NCI-H510A (cell line): ENCODE results near the gene MXRA8.

Experiments used
- DNase-seq: peaks from one replicate; lab custom pipeline; 2025; lab: John Stamatoyannopoulos, UW

MXRA8 gene

DNA sequence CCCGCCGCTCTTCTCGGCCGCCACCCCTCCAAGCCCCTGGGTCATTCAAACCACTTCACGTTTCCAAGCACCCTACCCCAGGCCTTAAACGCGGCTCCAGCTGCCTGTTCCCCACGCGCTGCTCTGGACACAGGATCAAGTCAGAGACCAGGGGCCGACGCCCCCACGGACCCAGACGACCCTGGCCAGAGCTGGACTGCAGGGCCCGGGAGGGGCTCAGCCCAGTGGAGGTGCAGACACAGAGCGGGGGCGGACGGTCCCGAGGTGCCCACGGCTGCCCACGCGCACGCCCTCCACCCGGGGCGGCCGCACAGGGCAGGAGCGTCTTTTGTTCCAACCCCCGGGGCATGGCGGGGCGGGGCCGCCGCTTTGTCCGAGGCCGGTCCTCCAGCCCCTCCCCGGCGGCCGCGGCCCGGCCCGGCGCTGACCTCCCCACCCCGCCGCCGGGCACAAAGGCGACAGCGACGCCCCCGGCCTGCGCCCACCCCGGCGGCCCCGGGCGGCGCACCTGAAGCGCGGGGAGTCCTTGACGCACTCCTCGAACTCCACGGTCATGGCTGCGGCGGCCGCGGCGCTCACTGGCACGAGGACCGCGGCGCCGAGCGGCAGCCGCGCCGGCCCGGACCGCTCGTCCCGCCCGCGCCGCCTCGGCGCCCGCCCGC, 51.0 kb downstream of the MXRA8 start:
- DNase-seq, result no peak

DNA sequence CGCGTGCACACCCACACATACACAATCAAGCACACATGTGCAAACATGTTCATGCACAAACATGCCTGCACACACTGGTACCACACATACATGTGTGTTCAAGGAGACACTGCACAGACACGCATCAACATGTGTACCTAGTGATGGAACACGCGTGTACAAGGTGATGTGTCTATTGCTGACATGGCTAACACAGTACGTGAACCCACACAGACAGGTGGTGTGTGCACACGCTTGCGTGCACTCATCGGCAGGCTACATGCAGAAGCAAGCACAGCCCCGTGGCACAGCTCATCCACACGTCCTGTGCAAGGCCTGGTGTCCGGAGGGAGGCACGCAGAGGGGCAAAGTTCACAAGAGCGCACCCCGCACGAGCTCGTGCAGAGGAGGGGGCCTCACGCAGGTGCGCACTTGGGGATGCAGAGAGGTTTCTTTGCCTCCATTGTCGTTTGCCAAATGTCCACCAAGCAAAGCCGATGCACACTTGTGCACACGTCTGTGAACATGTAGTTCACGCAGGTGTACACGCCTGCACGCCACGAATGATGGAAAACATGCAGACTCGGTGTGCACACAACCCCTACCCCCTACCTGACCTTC, 51.6 kb downstream of the MXRA8 start:
- DNase-seq, result no peak

DNA sequence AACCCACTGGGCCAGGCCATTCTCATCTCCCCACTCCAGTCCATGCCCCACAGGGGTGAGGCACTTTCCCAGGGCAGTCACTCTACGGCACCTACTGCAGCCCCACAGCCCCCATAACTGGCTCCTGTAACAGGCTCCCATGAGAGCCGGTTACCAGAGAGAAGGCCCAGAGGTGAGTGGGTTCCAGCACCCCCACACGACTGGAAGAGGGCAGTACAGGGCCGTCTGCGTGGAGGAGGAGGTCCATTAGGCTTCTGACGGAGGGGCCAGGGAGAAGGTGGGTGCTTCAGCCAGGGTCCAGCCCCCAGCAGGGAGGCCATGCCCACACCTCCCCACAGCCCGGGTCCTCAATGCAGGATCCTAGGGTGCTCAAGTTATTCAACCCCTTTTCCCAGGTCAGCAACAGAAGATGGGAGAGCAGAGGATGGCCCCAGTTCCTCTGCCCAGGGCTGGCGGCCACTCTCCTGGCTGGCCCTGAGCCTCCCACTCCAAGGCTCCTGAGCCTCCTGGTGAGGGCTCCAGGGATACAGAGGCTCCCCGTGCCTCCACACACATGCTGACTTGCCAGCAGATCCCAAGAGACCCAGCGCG, 52.2 kb downstream of the MXRA8 start:
- no peak for DNase-seq

DNA sequence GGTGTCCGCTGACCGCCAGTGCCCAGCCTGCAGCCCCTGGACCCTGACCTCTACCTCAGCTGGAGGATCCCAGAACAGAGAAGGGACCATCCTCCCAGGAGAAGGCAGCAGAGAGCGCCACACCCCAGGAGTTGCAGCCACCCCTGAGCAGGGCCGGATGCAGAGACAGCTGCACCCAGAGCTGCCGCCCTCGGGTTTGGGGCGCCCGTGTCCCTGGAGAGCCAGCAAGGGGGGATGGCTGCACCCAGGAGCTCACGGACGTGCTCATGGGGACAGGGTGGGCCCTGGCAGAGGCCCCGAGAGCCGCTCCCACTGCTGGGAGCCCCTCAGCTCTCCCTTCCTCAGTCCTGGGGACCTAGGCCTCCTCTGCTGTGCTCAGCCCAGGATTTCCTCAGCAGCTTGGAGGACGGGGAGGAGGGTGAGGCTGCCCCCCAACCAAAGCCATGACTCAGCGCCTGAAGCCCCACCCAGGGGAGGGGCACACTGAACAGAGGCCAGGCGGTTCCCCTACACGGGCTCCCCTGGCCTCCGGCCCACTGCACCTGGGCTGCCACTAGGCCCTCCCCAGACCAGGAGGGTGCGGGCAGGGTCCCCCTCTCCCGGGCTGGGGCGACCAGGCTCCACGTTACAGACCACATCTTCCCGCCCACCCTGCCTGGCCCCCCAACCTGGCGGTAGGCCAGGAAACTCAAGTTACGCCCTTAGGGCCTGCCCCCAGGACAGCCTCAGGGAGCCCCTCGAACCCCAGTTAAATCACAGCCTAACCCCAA, 52.9 kb downstream of the MXRA8 start:
- peak; percentile 82 for DNase-seq

DNA sequence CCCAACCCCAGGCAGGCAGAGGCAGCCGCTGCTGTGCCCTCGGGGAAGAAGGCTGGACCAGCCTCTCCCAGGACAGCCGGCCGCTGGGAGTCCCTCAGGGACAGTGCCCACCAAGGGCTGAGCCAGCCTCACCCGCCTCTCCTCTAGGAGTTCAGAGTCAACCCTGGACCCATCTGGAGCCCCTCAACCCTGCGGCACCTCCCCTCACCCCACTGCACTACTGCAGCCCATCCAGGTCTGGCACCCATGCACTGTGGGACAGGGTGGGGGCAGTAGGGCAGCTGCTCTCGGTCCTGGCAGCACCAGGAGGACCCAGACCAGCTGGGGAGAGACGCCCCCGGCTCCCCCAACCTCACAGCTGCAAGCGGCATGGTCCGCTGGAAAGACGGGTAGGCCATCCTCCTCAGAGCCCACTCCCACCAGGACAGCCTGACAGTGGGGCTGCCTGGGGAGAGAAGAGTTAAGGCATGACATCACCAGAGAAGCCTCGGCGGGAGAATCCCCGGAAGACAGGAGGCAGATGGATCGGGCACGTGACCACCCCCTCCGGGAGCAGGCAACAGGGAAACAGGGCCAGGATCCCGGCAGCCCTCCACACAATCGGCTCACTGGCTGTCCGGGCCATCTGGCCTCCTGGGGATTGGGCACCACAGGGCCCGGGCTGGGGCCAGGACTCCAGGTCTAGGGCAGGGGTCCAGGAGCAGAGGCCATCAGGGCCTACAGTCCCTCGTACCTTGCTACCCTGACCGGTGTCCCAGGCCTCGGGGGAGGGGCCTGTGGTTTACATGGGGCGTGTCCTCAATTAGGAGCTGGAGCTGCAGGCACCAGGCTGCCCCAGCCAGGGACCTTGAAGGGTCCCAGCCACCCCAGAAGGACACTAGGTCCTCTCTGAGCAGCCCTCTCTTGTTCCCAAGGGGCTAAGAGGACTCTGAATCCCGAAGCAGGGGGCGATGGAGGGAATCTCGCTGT, 53.7 kb downstream of the MXRA8 start:
- DNase-seq, result peak; percentile 96

DNA sequence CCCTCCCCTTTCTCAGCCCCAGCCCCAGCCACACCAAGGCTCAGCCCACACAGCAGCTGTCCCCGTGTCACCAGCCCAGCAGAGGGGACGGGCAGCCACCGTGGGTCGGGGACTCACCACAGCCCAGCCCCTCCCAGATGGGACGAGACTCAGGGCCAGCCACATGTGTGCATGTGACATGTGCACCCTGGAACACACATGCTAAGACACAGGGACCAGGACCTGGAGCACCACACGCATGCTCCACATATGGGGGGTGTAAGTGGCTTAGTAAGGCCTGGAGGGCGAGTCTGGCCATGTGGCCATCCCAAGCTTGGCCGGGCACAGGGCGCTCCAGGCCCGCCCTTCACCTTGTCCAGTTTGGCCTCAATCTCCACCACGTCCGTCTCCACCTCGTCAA, 54.6 kb downstream of the MXRA8 start:
- DNase-seq, result no peak

DNA sequence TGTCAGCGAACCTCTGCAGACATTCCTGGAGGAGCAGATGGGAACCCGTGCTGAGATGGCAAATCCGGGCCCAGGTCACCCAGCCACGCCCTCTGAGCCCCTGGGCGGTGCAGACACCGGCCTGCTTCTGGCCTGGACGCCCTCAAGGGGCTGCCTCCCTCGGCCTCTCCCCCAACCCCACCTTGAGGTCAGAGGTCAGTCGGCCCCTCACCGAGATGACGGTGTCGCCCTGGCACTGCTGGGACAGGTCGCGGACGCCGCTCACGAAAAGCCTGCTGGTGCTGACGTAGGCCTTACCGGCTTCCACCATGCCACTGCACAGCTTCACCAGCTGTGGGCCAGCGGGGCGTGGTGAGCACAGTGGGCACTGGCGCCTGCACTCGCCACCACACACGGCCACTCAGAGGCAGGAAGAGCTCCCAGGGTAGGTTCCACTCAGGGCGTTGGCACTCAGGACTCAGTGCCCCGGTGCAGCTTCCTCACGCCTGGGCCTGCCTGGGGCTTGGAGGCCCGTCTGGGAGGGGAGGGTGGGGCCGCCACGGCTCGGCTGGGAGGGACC, 55.3 kb downstream of the MXRA8 start:
- no peak for DNase-seq
